ENCODE measurements around the gene KCNK2. TPM values are rescaled to one million over a fixed set of nuclear protein-coding genes. Genes with fewer than 3 reads are reported as not detected.

KCNK2 gene
- total and polyA plus RNA-seq, 2 of the 4 experiments (the other 2 are of a cell fraction) = 45.9 to 86.9 TPM

DNA sequence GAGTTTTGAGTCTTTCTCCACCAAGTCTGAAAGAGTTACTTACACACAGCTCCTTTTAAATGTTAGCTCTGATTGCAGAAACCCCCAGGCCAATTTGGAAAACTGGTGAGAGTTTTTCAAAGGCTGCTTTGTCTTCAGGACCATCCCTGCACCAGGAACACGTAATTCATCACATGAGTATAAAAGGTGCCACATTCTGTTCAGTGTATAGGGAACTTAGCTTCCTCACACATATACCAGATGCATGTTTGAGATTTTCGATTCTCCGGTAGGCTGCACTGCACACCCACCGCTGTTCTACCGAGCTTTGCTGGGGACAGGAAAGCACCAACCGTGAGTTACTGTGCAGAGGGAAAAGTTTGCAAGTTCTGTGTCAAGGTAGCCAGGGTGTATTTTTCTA lies 28.3 kb upstream of the KCNK2 start:
- Histone ChIP-seq H2AFZ (replicated peaks; ENCODE audit: low read length, poor library complexity) (no peak overlapping the region), H2AK9ac (replicated peaks; ENCODE audit: low read depth, low read length, poor library complexity) (no peak overlapping the region), H4K5ac (ENCODE audit: low read depth, low read length) (peak overlapping the region; percentile 27; the same call in 1 of the 2 replicates), H3K4me3 (ENCODE audit: insufficient read depth, low read depth, low read length) (no peak overlapping the region), H3K4me1 (ENCODE audit: control insufficient read depth, insufficient read depth, low read length) (peaks cover 4% of the 10 kb centered on the region; the same call in 1 of the 2 replicates), H3K56ac (ENCODE audit: extremely low read depth, insufficient read depth, low read length) (no peak overlapping the region), H4K91ac (ENCODE audit: insufficient read depth, low read depth, low read length) (no peak overlapping the region), H2BK120ac (ENCODE audit: low read depth, low read length) (no peak overlapping the region; the same call in 1 of the 2 replicates), H3K27ac (ENCODE audit: insufficient read depth, low read length) (no peak overlapping the region), H2BK20ac (ENCODE audit: low read depth, low read length) (peak overlapping the region; percentile 20; the same call in 1 of the 2 replicates), H3K9ac (ENCODE audit: low read depth, low read length) (no peak overlapping the region), H2AK5ac (ENCODE audit: low read depth, low read length) (no peak overlapping the region), H3K4ac (ENCODE audit: low read depth, low read length) (peak overlapping the region; percentile 46; the same call in 1 of the 2 replicates), H3K23ac (ENCODE audit: low read depth, low read length) (no peak overlapping the region), H3K79me1 (ENCODE audit: low read depth in 1 of 2, low read length in 2 of 2) (no peaks in the 10 kb centered on the region), H3K4me2 (ENCODE audit: low read depth, low read length) (no peak overlapping the region), H2BK15ac (ENCODE audit: low read depth, low read length) (peak overlapping the region; percentile 15; the same call in 1 of the 3 replicates), H3K9me3 (ENCODE audit: control insufficient read depth, insufficient read depth, low read length) (no peaks in the 10 kb centered on the region), H3K14ac (replicated peaks; ENCODE audit: low read depth, low read length) (0 out of 2 replicates have a peak overlapping the region, but pooled peaks have one; percentile 24), H4K8ac (ENCODE audit: low read depth in 2 of 2, low read length in 2 of 2) (peak overlapping the region in 1 of 2 experiments; percentile 2; a peak in 1 of 4 replicates), H3K27me3 (ENCODE audit: control insufficient read depth, insufficient read depth, low read length) (no peaks in the 10 kb centered on the region), H2BK5ac (ENCODE audit: low read depth, low read length, poor library complexity, severe bottlenecking) (no peak overlapping the region), H4K20me1 (ENCODE audit: insufficient read depth, low read length) (no peaks in the 10 kb centered on the region), H3K18ac (ENCODE audit: low read depth, low read length) (no peak overlapping the region), H3K9me1 (ENCODE audit: insufficient read depth, low read length) (no peaks in the 10 kb centered on the region), H3K36me3 (ENCODE audit: control insufficient read depth, insufficient read depth, low read length) (no peaks in the 10 kb centered on the region)
- TF ChIP-seq RAD21 (IDR thresholded peaks at IDR 0.05; ENCODE audit: low read length) = no peak
- no peak for TF ChIP-seq CEBPB (IDR thresholded peaks at IDR 0.05; ENCODE audit: low read depth, low read length)
- no peak for TF ChIP-seq RCOR1 (IDR thresholded peaks at IDR 0.05; ENCODE audit: insufficient replicate concordance, low read length)
- TF ChIP-seq RFX5 (IDR thresholded peaks at IDR 0.05; ENCODE audit: low read depth, low read length) = no peak
- TF ChIP-seq MAZ (IDR thresholded peaks at IDR 0.05; ENCODE audit: borderline replicate concordance, low read depth, low read length) = no peak
- TF ChIP-seq, protein P1, sequence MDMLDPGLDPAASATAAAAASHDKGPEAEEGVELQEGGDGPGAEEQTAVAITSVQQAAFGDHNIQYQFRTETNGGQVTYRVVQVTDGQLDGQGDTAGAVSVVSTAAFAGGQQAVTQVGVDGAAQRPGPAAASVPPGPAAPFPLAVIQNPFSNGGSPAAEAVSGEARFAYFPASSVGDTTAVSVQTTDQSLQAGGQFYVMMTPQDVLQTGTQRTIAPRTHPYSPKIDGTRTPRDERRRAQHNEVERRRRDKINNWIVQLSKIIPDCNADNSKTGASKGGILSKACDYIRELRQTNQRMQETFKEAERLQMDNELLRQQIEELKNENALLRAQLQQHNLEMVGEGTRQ (IDR thresholded peaks at IDR 0.05; ENCODE audit: low read depth, low read length) = no peak
- TF ChIP-seq, protein P2, sequence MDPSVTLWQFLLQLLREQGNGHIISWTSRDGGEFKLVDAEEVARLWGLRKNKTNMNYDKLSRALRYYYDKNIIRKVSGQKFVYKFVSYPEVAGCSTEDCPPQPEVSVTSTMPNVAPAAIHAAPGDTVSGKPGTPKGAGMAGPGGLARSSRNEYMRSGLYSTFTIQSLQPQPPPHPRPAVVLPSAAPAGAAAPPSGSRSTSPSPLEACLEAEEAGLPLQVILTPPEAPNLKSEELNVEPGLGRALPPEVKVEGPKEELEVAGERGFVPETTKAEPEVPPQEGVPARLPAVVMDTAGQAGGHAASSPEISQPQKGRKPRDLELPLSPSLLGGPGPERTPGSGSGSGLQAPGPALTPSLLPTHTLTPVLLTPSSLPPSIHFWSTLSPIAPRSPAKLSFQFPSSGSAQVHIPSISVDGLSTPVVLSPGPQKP (IDR thresholded peaks at IDR 0.05; ENCODE audit: borderline replicate concordance, low read depth, low read length) = no peak
- no peak for DNase-seq
- POLR2A ChIA-PET (ENCODE audit: unreplicated experiment) = no interaction called here
- in situ Hi-C loops (cut with MboI; ENCODE audit: low sequenced_read_pairs) = no loop called here
- no peak for ATAC-seq (ENCODE audit: low read depth)
- dilution Hi-C loops (cut with HindIII; ENCODE audit: low sequenced_read_pairs, unreplicated experiment) = no loop called here
- no TSS peak for BruUV-seq (replicated peaks)
- 81% methylated on average over 3 of the region's 6 CpGs; no CpG with 5 or more reads in 1 of the 2 experiments for WGBS, 2 experiments (ENCODE audit: extremely low coverage in 2 of 2, insufficient read length in 1 of 2)
- intact Hi-C loops (cut with micrococcal nuclease) = no loop called here
- CTCF ChIA-PET = no interaction called here
